ENCODE results near the gene ARL15. TPM values are rescaled to one million over a fixed set of nuclear protein-coding genes. Genes with fewer than 3 reads are reported as not detected.

The ARL15 gene
- total RNA-seq, 3 donors from 2014 or later, result 29.0 to 65.0 (median 42.9) TPM

GRCh38 chr5:53970475-53970874, 339.9 kb downstream of the ARL15 start:
- H3K27ac ChIP-seq, result no peak overlapping the region
- no peaks in the 10 kb centered on the region for H3K9me3 ChIP-seq
- H3K4me3 ChIP-seq, result no peak overlapping the region
- no peaks in the 10 kb centered on the region for H3K4me1 ChIP-seq
- H3K36me3 ChIP-seq, result no peaks in the 10 kb centered on the region
- no peak for DNase-seq (ENCODE audit: low spot score in 2 of 2)
- no peaks in the 10 kb centered on the region for H3K27me3 ChIP-seq
- TF ChIP-seq POLR2A (IDR thresholded peaks at IDR 0.05), result no peak
- TF ChIP-seq CTCF (IDR thresholded peaks at IDR 0.05), result no peak
- no peak for TF ChIP-seq POLR2AphosphoS5 (IDR thresholded peaks at IDR 0.05)
- intact Hi-C loops (cut with DNase I; ENCODE audit: low total_unique reads), result no loop called here

- H3K4me3 ChIP-seq, result no peak overlapping the region
- no peaks in the 10 kb centered on the region for H3K9me3 ChIP-seq
- H3K27me3 ChIP-seq, result no peaks in the 10 kb centered on the region
- no peak for TF ChIP-seq POLR2AphosphoS5 (IDR thresholded peaks at IDR 0.05)
- no peak for TF ChIP-seq CTCF (IDR thresholded peaks at IDR 0.05)
- no peak for TF ChIP-seq POLR2A (IDR thresholded peaks at IDR 0.05)
- H3K4me1 ChIP-seq, result no peaks in the 10 kb centered on the region
- DNase-seq (ENCODE audit: low spot score in 2 of 2), result no peak
- intact Hi-C loops (cut with DNase I; ENCODE audit: low total_unique reads), result no loop called here
- no peak overlapping the region for H3K27ac ChIP-seq
- H3K36me3 ChIP-seq, result no peaks in the 10 kb centered on the region
These were observed 341.1 kb downstream of the ARL15 start for GRCh38 chr5:53969176-53969730.

GRCh38 chr5:53965459-53965858, 344.9 kb downstream of the ARL15 start:
- Histone ChIP-seq H3K27ac (no peak overlapping the region), H3K4me1 (no peaks in the 10 kb centered on the region), H3K36me3 (no peaks in the 10 kb centered on the region), H3K4me3 (no peak overlapping the region), H3K27me3 (no peaks in the 10 kb centered on the region), H3K9me3 (no peaks in the 10 kb centered on the region)
- TF ChIP-seq POLR2AphosphoS5 (IDR thresholded peaks at IDR 0.05) (no peak), CTCF (IDR thresholded peaks at IDR 0.05) (no peak), POLR2A (IDR thresholded peaks at IDR 0.05) (no peak)
- no peak for DNase-seq (ENCODE audit: low spot score in 2 of 2)
- intact Hi-C loops (cut with DNase I; ENCODE audit: low total_unique reads), result no loop called here

- no peaks in the 10 kb centered on the region for H3K9me3 ChIP-seq
- H3K4me1 ChIP-seq, result no peaks in the 10 kb centered on the region
- no peak overlapping the region for H3K4me3 ChIP-seq
- intact Hi-C loops (cut with DNase I; ENCODE audit: low total_unique reads), result no loop called here
- H3K27ac ChIP-seq, result no peak overlapping the region
- no peak for DNase-seq (ENCODE audit: low spot score in 2 of 2)
- TF ChIP-seq CTCF (IDR thresholded peaks at IDR 0.05), result no peak
- TF ChIP-seq POLR2A (IDR thresholded peaks at IDR 0.05), result no peak
- no peak for TF ChIP-seq POLR2AphosphoS5 (IDR thresholded peaks at IDR 0.05)
- no peaks in the 10 kb centered on the region for H3K27me3 ChIP-seq
- no peaks in the 10 kb centered on the region for H3K36me3 ChIP-seq
These were observed 346.4 kb downstream of the ARL15 start for GRCh38 chr5:53963958-53964357.

DNA sequence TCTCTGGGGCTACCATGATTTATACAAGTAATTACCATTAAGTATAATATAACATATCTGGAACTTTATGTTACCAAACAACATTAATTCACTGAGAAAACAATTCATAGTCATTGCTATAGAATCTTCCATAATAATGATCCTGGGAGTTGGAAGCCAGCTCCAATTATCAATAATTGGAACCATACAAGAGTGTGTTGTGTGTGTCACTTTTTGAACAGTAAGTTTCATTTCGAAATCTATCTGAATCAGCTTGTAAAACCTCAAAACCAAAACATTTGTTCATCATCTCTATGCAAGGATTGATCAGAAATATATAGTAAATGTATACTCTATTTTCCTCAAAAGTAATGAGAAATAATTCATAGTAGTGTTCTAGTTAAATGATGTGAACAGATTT, 348.1 kb downstream of the ARL15 start:
- Histone ChIP-seq H3K27ac (no peak overlapping the region), H3K27me3 (no peaks in the 10 kb centered on the region), H3K36me3 (no peaks in the 10 kb centered on the region), H3K9me3 (peaks cover 2 to 7% of the 10 kb centered on the region in 2 donors), H3K4me3 (no peak overlapping the region), H3K4me1 (no peaks in the 10 kb centered on the region)
- no peak for DNase-seq (ENCODE audit: low spot score in 2 of 2)
- TF ChIP-seq POLR2A (IDR thresholded peaks at IDR 0.05) (no peak), CTCF (IDR thresholded peaks at IDR 0.05) (no peak), POLR2AphosphoS5 (IDR thresholded peaks at IDR 0.05) (no peak)
- intact Hi-C loops (cut with DNase I; ENCODE audit: low total_unique reads), result no loop called here

All from breast epithelium (tissue), 4 donors.